Right lobe of liver (tissue), 6 donors: ENCODE results near the gene MAPK4. TPM values are rescaled to one million over a fixed set of nuclear protein-coding genes. Genes with fewer than 3 reads are reported as not detected.
"Not testable (repeated sequence)": the region's sequence is repeated elsewhere in the genome, so short reads cannot be mapped to it uniquely, and the experiment has no call there.

Source experiments
- ATAC-seq, 4 donors: fragments of 200-7000 bp; cut with Tn5 transposase; one replicate each; pipeline ENCODE4 v1.9.1; 2020; ENCODE audit warnings: mild to moderate bottlenecking in 4 of 4, moderate library complexity in 4 of 4
- DNase-seq, 3 donors: peaks; one replicate each; pipeline ENCODE4 v3.0.0-alpha.2; 2020
- H3K27ac ChIP-seq, 3 donors: fragments of 200-600 bp; one replicate each; pipeline ENCODE4 v1.8.0; 2022
- H3K27me3 ChIP-seq, 2 donors: fragments of 200-600 bp; one replicate each; pipeline ENCODE4 v1.8.0; 2022
- H3K36me3 ChIP-seq, 4 donors: fragments of 200-600 bp; sonication (generic) in 1 of 4; one replicate each; pipeline versions ENCODE4 v1.5.1 to v1.8.0; 2017 to 2022; ENCODE audit warnings: control low read depth in 1 of 4
- H3K4me1 ChIP-seq, 4 donors: fragments of 200-600 bp; sonication (generic) in 1 of 4; one replicate each; pipeline versions ENCODE4 v1.5.1 to v1.8.0; 2017 to 2022; ENCODE audit warnings: control low read depth in 1 of 4
- H3K4me3 ChIP-seq, 3 donors: fragments of 200-600 bp; one replicate each; pipeline ENCODE4 v1.8.0; 2022
- H3K9me3 ChIP-seq, 4 donors: fragments of 200-600 bp; sonication (generic) in 1 of 4; one replicate each; pipeline versions ENCODE4 v1.5.1 to v1.8.0; 2017 to 2022; ENCODE audit warnings: control low read depth in 1 of 4
- POLR2A ChIP-seq: fragments of 450-650 bp; IDR thresholded peaks from one replicate; pipeline ENCODE4 v1.6.1; 2017; ENCODE audit warnings: antibody characterized with exemption, mild to moderate bottlenecking
- WGBS: methylation state at CpG from one replicate; pipeline ENCODE4 v1.1.6; 2018; ENCODE audit warnings: low coverage, low lambda C conversion rate; ENCODE audit not compliant: insufficient coverage; ENCODE audit errors: missing lambda C conversion rate; 5-methylcytosine and 5-hydroxymethylcytosine counted together
- intact Hi-C, 2 donors: fragments of 100-400 bp; cut with DNase I; formaldehyde crosslinking; loops; one replicate each; pipeline versions ENCODE4 v1.11.2 to v1.14.1; 2022
- total RNA-seq, 6 experiments: library from RNA; depleted of rRNA in 2 of 6; stranded (reverse); fragments of >200 nt in 2 of 6; fragmentation: NEBNext Ultra II Directional in 3 of 6; extraction: Animal tissue kit (Norgen Biotek cat#: 25700) in 3 of 6; gene quantifications; one replicate each; pipeline versions ENCODE4 v1.1.0 to v1.2.4, GENCODE V29; 2016 to 2023
- TF ChIP-seq, protein P1 (sequence below), 4 donors: fragments of 200-600 bp in 3 of 4; fragments of 450-650 bp in 1 of 4; IDR thresholded peaks; one replicate each; pipeline versions ENCODE4 v1.5.1 to v1.8.0; 2016 to 2022; ENCODE audit warnings: antibody characterized with exemption in 4 of 4, mild to moderate bottlenecking in 2 of 4
- donor health status: DM: no; HTN: yes; CAD: no.
- donor health status: DM: no; HTN: no; CAD: no.
- donor health status: DM: no; HTN: no; CAD: no.
- donor health status: DM: no; HTN: yes; CAD: no.
- donor health status: DM: no; HTN: yes; CAD: no.

MAPK4 gene
- total RNA-seq, 6 experiments from 2014 or later: 0.33 to 8.3 (median 1.5) TPM

DNA sequence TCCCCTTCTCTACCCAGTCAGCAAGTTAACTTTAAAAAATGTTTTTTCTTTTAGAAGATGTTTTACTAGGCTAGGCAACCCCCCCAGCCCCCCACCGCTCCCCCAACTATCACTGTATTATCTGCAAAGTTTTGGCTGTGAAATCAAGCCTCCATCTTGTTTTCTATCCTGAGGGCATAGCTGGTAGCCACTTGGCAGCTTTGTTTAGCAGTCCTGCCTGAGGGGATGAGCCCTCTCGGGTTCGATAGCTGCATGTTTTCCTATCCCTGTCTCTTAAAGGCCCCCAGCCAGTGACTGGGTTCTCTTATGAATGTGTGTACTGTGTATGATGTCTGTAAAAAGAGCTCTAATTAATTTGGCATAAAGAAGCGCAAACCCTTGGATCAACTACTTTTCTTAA, 216.5 kb downstream of the MAPK4 start:
- H3K9me3 ChIP-seq: no peaks in the 10 kb centered on the region
- no peak overlapping the region for H3K27ac ChIP-seq
- no peaks in the 10 kb centered on the region for H3K4me1 ChIP-seq
- 84% methylated on average over 4 of the region's 4 CpGs for WGBS
- H3K27me3 ChIP-seq: no peaks in the 10 kb centered on the region
- intact Hi-C loops: no loop called here
- no peaks in the 10 kb centered on the region for H3K36me3 ChIP-seq
- TF ChIP-seq, protein P1, sequence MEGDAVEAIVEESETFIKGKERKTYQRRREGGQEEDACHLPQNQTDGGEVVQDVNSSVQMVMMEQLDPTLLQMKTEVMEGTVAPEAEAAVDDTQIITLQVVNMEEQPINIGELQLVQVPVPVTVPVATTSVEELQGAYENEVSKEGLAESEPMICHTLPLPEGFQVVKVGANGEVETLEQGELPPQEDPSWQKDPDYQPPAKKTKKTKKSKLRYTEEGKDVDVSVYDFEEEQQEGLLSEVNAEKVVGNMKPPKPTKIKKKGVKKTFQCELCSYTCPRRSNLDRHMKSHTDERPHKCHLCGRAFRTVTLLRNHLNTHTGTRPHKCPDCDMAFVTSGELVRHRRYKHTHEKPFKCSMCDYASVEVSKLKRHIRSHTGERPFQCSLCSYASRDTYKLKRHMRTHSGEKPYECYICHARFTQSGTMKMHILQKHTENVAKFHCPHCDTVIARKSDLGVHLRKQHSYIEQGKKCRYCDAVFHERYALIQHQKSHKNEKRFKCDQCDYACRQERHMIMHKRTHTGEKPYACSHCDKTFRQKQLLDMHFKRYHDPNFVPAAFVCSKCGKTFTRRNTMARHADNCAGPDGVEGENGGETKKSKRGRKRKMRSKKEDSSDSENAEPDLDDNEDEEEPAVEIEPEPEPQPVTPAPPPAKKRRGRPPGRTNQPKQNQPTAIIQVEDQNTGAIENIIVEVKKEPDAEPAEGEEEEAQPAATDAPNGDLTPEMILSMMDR (IDR thresholded peaks at IDR 0.05): no peak
- no peak for TF ChIP-seq POLR2A
- no peak overlapping the region for H3K4me3 ChIP-seq
- ATAC-seq (no peak), DNase-seq (no peak)

DNA sequence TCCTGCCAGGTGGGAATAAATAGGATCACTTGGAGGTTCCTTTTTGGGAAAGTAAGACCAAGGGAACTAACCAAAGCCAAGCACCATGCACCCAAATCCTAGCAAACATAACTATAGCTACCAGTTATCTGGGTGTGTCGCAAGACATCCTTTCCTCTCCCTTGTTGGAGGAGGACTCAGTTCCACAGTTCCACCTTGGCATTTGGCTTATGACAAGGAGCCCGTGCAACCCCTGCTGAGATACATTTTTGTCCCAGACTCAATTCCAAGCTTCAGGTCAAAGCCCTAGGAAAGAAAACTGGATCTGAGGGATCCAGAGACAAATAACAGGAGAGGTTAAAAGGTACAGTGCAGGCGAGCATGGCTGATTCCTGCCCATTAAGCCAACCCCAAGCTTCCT, 219.1 kb downstream of the MAPK4 start:
- intact Hi-C loops, H3K27me3 ChIP-seq, H3K4me3 ChIP-seq, H3K36me3 ChIP-seq, DNase-seq, H3K9me3 ChIP-seq, H3K4me1 ChIP-seq, ATAC-seq, H3K27ac ChIP-seq: not testable (repeated sequence)
- 76% methylated on average over 3 of the region's 3 CpGs for WGBS

Other genes with a start within 250 kb of the MAPK4 start
- gene SKA1, start 185.0 kb upstream of the MAPK4 start, total RNA-seq: 1 to 10 TPM in 2 of 6 experiments, under 1 TPM in 3, not detected in 1; 0.15 to 1.5 (median 0.75) TPM